Astrocyte (in vitro differentiated cells and primary cell): ENCODE measurements around the gene NTM. TPM values are rescaled to one million over a fixed set of nuclear protein-coding genes. Genes with fewer than 3 reads are reported as not detected.

Experiments
- DNase-seq: peaks from one replicate; pipeline ENCODE4 v3.0.0-alpha.2; 2010; ENCODE audit warnings: low read depth
- FAIRE-seq: peaks from 2 replicates; lab custom pipeline; 2011; peaks lifted over from hg19 to GRCh38; lab: Jason Lieb, UNC
- H2AFZ ChIP-seq: 2 replicates; pipeline ENCODE4 v1.6.0; 2012; ENCODE audit warnings: low read depth, low read length, inconsistent platforms
- H3K27ac ChIP-seq: 2 replicates; pipeline ENCODE4 v1.5.1; 2011; ENCODE audit warnings: low read depth, low read length, inconsistent platforms
- H3K27me3 ChIP-seq: 2 replicates; pipeline ENCODE4 v1.6.0; 2011; ENCODE audit warnings: low read length, inconsistent platforms; ENCODE audit not compliant: insufficient read depth
- H3K36me3 ChIP-seq: 2 replicates; pipeline ENCODE4 v1.5.1; 2011; ENCODE audit warnings: low read length, inconsistent platforms; ENCODE audit not compliant: insufficient read depth
- H3K4me1 ChIP-seq: 2 replicates; pipeline ENCODE4 v1.5.1; 2011; ENCODE audit warnings: low read length, inconsistent platforms; ENCODE audit not compliant: insufficient read depth
- H3K4me2 ChIP-seq: 2 replicates; pipeline ENCODE4 v1.6.0; 2012; ENCODE audit warnings: low read length, inconsistent platforms
- H3K4me3 ChIP-seq: 2 replicates; pipeline ENCODE4 v1.5.1; 2011; ENCODE audit warnings: low read depth, mild to moderate bottlenecking, low read length, inconsistent platforms; ENCODE audit not compliant: insufficient read depth
- H3K79me2 ChIP-seq: 2 replicates; pipeline ENCODE4 v1.6.0; 2012; ENCODE audit warnings: mild to moderate bottlenecking, low read length, inconsistent platforms; ENCODE audit not compliant: insufficient read depth
- H3K9ac ChIP-seq: 2 replicates; pipeline ENCODE4 v1.6.0; 2012; ENCODE audit warnings: mild to moderate bottlenecking, low read length, inconsistent platforms
- H3K9me3 ChIP-seq: 2 replicates; pipeline ENCODE4 v1.5.1; 2012; ENCODE audit warnings: low read depth, mild to moderate bottlenecking, low read length, inconsistent platforms; ENCODE audit not compliant: insufficient read depth
- H4K20me1 ChIP-seq: 2 replicates; pipeline ENCODE4 v1.6.0; 2012; ENCODE audit warnings: low read length, inconsistent platforms; ENCODE audit not compliant: insufficient read depth
- H3K27ac Mint-ChIP-seq: one replicate; pipeline ENCODE4 v1.8.0; 2021; ENCODE audit warnings: mild to moderate bottlenecking, mixed read lengths; ENCODE audit not compliant: unreplicated experiment
- H3K27me3 Mint-ChIP-seq: one replicate; pipeline ENCODE4 v1.8.0; 2021; ENCODE audit warnings: low read depth, mixed read lengths; ENCODE audit not compliant: unreplicated experiment
- H3K36me3 Mint-ChIP-seq: one replicate; pipeline ENCODE4 v1.8.0; 2021; ENCODE audit warnings: low read depth, mixed read lengths; ENCODE audit not compliant: unreplicated experiment
- H3K4me1 Mint-ChIP-seq: one replicate; pipeline ENCODE4 v1.8.0; 2021; ENCODE audit warnings: low read depth, mixed read lengths; ENCODE audit not compliant: unreplicated experiment
- H3K4me3 Mint-ChIP-seq: one replicate; pipeline ENCODE4 v1.8.0; 2021; ENCODE audit warnings: mild to moderate bottlenecking, moderate library complexity, mixed read lengths; ENCODE audit not compliant: unreplicated experiment
- H3K9me3 Mint-ChIP-seq: one replicate; pipeline ENCODE4 v1.8.0; 2021; ENCODE audit warnings: mild to moderate bottlenecking, mixed read lengths; ENCODE audit not compliant: unreplicated experiment
- CTCF ChIP-seq: IDR thresholded peaks from 2 replicates; pipeline ENCODE4 v1.5.1; 2011; ENCODE audit warnings: low read depth, mild to moderate bottlenecking, inconsistent platforms, low read length, moderate library complexity; ENCODE audit not compliant: insufficient read depth
- EZH2 ChIP-seq: IDR thresholded peaks from 2 replicates; pipeline ENCODE4 v1.6.1; 2012; ENCODE audit warnings: mild to moderate bottlenecking, low read length, inconsistent platforms; ENCODE audit not compliant: insufficient read depth
- total RNA-seq: library from RNA; stranded (reverse); gene quantifications from 2 replicates; pipeline ENCODE4 v1.2.1, GENCODE V29; 2021

NTM gene
- total RNA-seq, 1 donor from 2014 or later: 98.2 TPM

- Histone ChIP-seq H3K79me2 (no peaks in the 10 kb centered on the region), H2AFZ (no peak overlapping the region), H4K20me1 (no peaks in the 10 kb centered on the region), H3K36me3 (no peaks in the 10 kb centered on the region), H3K27ac (no peak overlapping the region), H3K4me2 (no peak overlapping the region), H3K27me3 (no peaks in the 10 kb centered on the region), H3K4me1 (no peaks in the 10 kb centered on the region), H3K4me3 (no peak overlapping the region), H3K9ac (no peak overlapping the region), H3K9me3 (no peaks in the 10 kb centered on the region)
- Mint-ChIP-seq H3K27ac (no peak overlapping the region), H3K9me3 (no peaks in the 10 kb centered on the region), H3K27me3 (peaks cover 6% of the 10 kb centered on the region), H3K4me1 (peaks cover 8% of the 10 kb centered on the region), H3K4me3 (no peak overlapping the region), H3K36me3 (no peaks in the 10 kb centered on the region)
- DNase-seq: no peak
- no peak for FAIRE-seq
- TF ChIP-seq CTCF (no peak), EZH2 (no peak)
These were observed 272.5 kb downstream of the NTM start for GRCh38 chr11:131642756-131643531.

- Histone ChIP-seq H3K36me3 (no peaks in the 10 kb centered on the region), H3K79me2 (no peaks in the 10 kb centered on the region), H3K4me2 (no peak overlapping the region), H3K27me3 (no peaks in the 10 kb centered on the region), H4K20me1 (no peaks in the 10 kb centered on the region), H2AFZ (no peak overlapping the region), H3K9ac (no peak overlapping the region), H3K4me1 (no peaks in the 10 kb centered on the region), H3K4me3 (no peak overlapping the region), H3K9me3 (no peaks in the 10 kb centered on the region), H3K27ac (no peak overlapping the region)
- H3K4me1 Mint-ChIP-seq: peaks cover 6% of the 10 kb centered on the region
- no peak for TF ChIP-seq CTCF
- no peak for TF ChIP-seq EZH2
- DNase-seq (no peak), FAIRE-seq (no peak)
- no peak overlapping the region for H3K4me3 Mint-ChIP-seq
- no peaks in the 10 kb centered on the region for H3K36me3 Mint-ChIP-seq
- peaks cover 6% of the 10 kb centered on the region for H3K27me3 Mint-ChIP-seq
- no peaks in the 10 kb centered on the region for H3K9me3 Mint-ChIP-seq
- H3K27ac Mint-ChIP-seq: no peak overlapping the region
These were observed 273.9 kb downstream of the NTM start for GRCh38 chr11:131644204-131644795.

GRCh38 chr11:131645237-131645636, 274.8 kb downstream of the NTM start:
- no peak overlapping the region for H3K9ac ChIP-seq
- Mint-ChIP-seq H3K4me3 (no peak overlapping the region), H3K4me1 (peaks cover 6% of the 10 kb centered on the region), H3K9me3 (no peaks in the 10 kb centered on the region), H3K27ac (peak overlapping the region; percentile 64), H3K27me3 (peaks cover 6% of the 10 kb centered on the region), H3K36me3 (no peaks in the 10 kb centered on the region)
- no peak overlapping the region for H2AFZ ChIP-seq
- no peak for FAIRE-seq
- no peak for DNase-seq
- TF ChIP-seq EZH2: no peak
- TF ChIP-seq CTCF: no peak
- no peaks in the 10 kb centered on the region for H3K4me1 ChIP-seq
- H3K9me3 ChIP-seq: no peaks in the 10 kb centered on the region
- H3K27me3 ChIP-seq: no peaks in the 10 kb centered on the region
- no peak overlapping the region for H3K4me3 ChIP-seq
- H3K4me2 ChIP-seq: no peak overlapping the region
- H4K20me1 ChIP-seq: no peaks in the 10 kb centered on the region
- H3K79me2 ChIP-seq: no peaks in the 10 kb centered on the region
- no peak overlapping the region for H3K27ac ChIP-seq
- H3K36me3 ChIP-seq: no peaks in the 10 kb centered on the region
